GM23338 (cell line): ENCODE measurements around the gene SPOPL. TPM values are rescaled to one million over a fixed set of nuclear protein-coding genes. Genes with fewer than 3 reads are reported as not detected.

ENCODE experiments used
- ATAC-seq: fragments of 200-7000 bp; cut with Tn5 transposase; 3 replicates; pipeline ENCODE4 v1.9.1; 2020
- DNase-seq: peaks from one replicate; pipeline ENCODE4 v3.0.0-alpha.2; 2015; ENCODE audit warnings: low spot score
- H2AFZ ChIP-seq: fragments of 200-600 bp; sonication (generic); 2 replicates; pipeline ENCODE4 v1.8.0; 2016; ENCODE audit warnings: antibody characterized with exemption, mild to moderate bottlenecking, moderate library complexity
- H3F3A ChIP-seq: fragments of 200-600 bp; sonication (generic); replicated peaks from 2 replicates; pipeline ENCODE4 v1.8.0; 2017; ENCODE audit warnings: antibody characterized with exemption, mixed run types, low read depth
- H3K27ac ChIP-seq: fragments of 200-600 bp; sonication (generic); 2 replicates; pipeline ENCODE4 v1.6.1; 2016; ENCODE audit warnings: low read depth
- H3K27me3 ChIP-seq: fragments of 200-600 bp; sonication (generic); 2 replicates; pipeline ENCODE4 v1.8.0; 2016; ENCODE audit warnings: mild to moderate bottlenecking, mixed run types, moderate library complexity; ENCODE audit not compliant: insufficient read depth
- H3K36me3 ChIP-seq: fragments of 200-600 bp; sonication (generic); 2 replicates; pipeline ENCODE4 v1.8.0; 2016; ENCODE audit warnings: mild to moderate bottlenecking; ENCODE audit not compliant: insufficient read depth
- H3K4me1 ChIP-seq: fragments of 200-600 bp; sonication (generic); 2 replicates; pipeline ENCODE4 v1.8.0; 2016; ENCODE audit warnings: mild to moderate bottlenecking, moderate library complexity; ENCODE audit not compliant: insufficient read depth
- H3K4me2 ChIP-seq: fragments of 200-600 bp; sonication (generic); 2 replicates; pipeline ENCODE4 v1.7.1; 2017; ENCODE audit warnings: mixed run types
- H3K4me3 ChIP-seq: fragments of 200-600 bp; sonication (generic); 2 replicates; pipeline ENCODE4 v1.6.1; 2016; ENCODE audit warnings: mixed run types
- H3K79me2 ChIP-seq: fragments of 200-600 bp; sonication (generic); replicated peaks from 2 replicates; pipeline ENCODE4 v1.8.0; 2017; ENCODE audit warnings: mild to moderate bottlenecking; ENCODE audit not compliant: insufficient read depth
- H3K9me2 ChIP-seq: fragments of 200-600 bp; sonication (generic); 2 replicates; pipeline ENCODE4 v1.8.0; 2017; ENCODE audit not compliant: insufficient read depth
- H4K20me1 ChIP-seq: fragments of 200-600 bp; sonication (generic); replicated peaks from 2 replicates; pipeline ENCODE4 v1.8.0; 2017; ENCODE audit warnings: mild to moderate bottlenecking; ENCODE audit not compliant: insufficient read depth
- H3K27ac Mint-ChIP-seq: 2 replicates; pipeline ENCODE4 v1.8.0; 2020; ENCODE audit warnings: inconsistent platforms, mild to moderate bottlenecking, moderate library complexity, mixed read lengths
- H3K27me3 Mint-ChIP-seq: 3 replicates; pipeline ENCODE4 v1.8.0; 2022; ENCODE audit warnings: low read depth, mild to moderate bottlenecking, moderate library complexity, mixed read lengths, inconsistent platforms; ENCODE audit not compliant: insufficient read depth, poor library complexity
- H3K36me3 Mint-ChIP-seq: 3 replicates; pipeline ENCODE4 v1.8.0; 2021; ENCODE audit warnings: low read depth, mild to moderate bottlenecking, inconsistent platforms, moderate library complexity, mixed read lengths
- H3K4me1 Mint-ChIP-seq: 3 replicates; pipeline ENCODE4 v1.8.0; 2020; ENCODE audit warnings: mild to moderate bottlenecking, inconsistent platforms, mixed read lengths
- H3K4me3 Mint-ChIP-seq: 3 replicates; pipeline ENCODE4 v1.8.0; 2021; ENCODE audit warnings: moderate library complexity, mild to moderate bottlenecking, inconsistent platforms, mixed read lengths
- H3K9me3 Mint-ChIP-seq: 3 replicates; pipeline ENCODE4 v1.8.0; 2020; ENCODE audit warnings: moderate library complexity, mild to moderate bottlenecking, inconsistent platforms, mixed read lengths
- NANOG ChIP-seq: IDR thresholded peaks from 2 replicates; pipeline ENCODE4 v1.6.1; 2016; ENCODE audit warnings: antibody characterized with exemption, borderline replicate concordance
- REST ChIP-seq: IDR thresholded peaks from one replicate; pipeline ENCODE4 v1.6.1; 2018; ENCODE audit warnings: antibody characterized with exemption; ENCODE audit not compliant: unreplicated experiment
- ZNF331 ChIP-seq: fragments of 250-450 bp; sonication (Bioruptor Pico); IDR thresholded peaks from 2 replicates; pipeline ENCODE4 v1.5.0; 2020; ENCODE audit warnings: low read depth, mild to moderate bottlenecking, moderate library complexity
- polyA plus RNA-seq: library from polyadenylated mRNA; unstranded; fragments of >200 nt; fragmentation: Nextera tagmentation; extraction: Ambion mirVana; gene quantifications from 2 replicates; pipeline ENCODE4 v1.2.1, GENCODE V29; 2016
- total RNA-seq: library from RNA; depleted of rRNA; stranded (reverse); fragments of >200 nt; shearing (Covaris generic); gene quantifications from 2 replicates; pipeline ENCODE4 v1.2.3, GENCODE V29; 2014
- TF ChIP-seq, protein P1 (sequence below): fragments of 250-450 bp; sonication (Bioruptor Pico); IDR thresholded peaks from 2 replicates; pipeline ENCODE4 v1.5.0; 2020; ENCODE audit warnings: mild to moderate bottlenecking, moderate library complexity
- TF ChIP-seq, protein P2 (sequence below): IDR thresholded peaks from 2 replicates; pipeline ENCODE4 v1.6.1; 2016; ENCODE audit warnings: antibody characterized with exemption

Gene SPOPL
- total and polyA plus RNA-seq, 2 experiments from 2014 or later: 4.5 to 15.4 TPM

DNA sequence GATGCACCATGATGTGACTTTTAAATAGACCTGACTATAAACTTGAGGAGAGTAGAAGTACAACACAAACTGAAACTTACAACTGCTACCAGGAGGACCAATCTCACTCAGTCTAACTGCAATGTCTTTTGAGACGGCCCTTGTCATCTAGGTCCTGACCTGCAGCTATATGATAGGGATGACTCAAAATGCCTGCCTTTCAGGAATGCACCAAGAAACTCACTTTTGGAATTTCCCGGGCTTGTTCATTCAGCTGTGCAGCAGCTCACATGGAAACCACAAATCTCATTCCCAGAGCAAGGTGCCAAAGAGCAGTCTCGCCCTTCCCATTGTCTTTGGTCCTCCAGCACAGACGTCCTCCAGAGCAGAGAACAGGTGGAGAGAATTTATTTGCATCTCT lies 113.7 kb downstream of the SPOPL start (continued):
- TF ChIP-seq, protein P1, sequence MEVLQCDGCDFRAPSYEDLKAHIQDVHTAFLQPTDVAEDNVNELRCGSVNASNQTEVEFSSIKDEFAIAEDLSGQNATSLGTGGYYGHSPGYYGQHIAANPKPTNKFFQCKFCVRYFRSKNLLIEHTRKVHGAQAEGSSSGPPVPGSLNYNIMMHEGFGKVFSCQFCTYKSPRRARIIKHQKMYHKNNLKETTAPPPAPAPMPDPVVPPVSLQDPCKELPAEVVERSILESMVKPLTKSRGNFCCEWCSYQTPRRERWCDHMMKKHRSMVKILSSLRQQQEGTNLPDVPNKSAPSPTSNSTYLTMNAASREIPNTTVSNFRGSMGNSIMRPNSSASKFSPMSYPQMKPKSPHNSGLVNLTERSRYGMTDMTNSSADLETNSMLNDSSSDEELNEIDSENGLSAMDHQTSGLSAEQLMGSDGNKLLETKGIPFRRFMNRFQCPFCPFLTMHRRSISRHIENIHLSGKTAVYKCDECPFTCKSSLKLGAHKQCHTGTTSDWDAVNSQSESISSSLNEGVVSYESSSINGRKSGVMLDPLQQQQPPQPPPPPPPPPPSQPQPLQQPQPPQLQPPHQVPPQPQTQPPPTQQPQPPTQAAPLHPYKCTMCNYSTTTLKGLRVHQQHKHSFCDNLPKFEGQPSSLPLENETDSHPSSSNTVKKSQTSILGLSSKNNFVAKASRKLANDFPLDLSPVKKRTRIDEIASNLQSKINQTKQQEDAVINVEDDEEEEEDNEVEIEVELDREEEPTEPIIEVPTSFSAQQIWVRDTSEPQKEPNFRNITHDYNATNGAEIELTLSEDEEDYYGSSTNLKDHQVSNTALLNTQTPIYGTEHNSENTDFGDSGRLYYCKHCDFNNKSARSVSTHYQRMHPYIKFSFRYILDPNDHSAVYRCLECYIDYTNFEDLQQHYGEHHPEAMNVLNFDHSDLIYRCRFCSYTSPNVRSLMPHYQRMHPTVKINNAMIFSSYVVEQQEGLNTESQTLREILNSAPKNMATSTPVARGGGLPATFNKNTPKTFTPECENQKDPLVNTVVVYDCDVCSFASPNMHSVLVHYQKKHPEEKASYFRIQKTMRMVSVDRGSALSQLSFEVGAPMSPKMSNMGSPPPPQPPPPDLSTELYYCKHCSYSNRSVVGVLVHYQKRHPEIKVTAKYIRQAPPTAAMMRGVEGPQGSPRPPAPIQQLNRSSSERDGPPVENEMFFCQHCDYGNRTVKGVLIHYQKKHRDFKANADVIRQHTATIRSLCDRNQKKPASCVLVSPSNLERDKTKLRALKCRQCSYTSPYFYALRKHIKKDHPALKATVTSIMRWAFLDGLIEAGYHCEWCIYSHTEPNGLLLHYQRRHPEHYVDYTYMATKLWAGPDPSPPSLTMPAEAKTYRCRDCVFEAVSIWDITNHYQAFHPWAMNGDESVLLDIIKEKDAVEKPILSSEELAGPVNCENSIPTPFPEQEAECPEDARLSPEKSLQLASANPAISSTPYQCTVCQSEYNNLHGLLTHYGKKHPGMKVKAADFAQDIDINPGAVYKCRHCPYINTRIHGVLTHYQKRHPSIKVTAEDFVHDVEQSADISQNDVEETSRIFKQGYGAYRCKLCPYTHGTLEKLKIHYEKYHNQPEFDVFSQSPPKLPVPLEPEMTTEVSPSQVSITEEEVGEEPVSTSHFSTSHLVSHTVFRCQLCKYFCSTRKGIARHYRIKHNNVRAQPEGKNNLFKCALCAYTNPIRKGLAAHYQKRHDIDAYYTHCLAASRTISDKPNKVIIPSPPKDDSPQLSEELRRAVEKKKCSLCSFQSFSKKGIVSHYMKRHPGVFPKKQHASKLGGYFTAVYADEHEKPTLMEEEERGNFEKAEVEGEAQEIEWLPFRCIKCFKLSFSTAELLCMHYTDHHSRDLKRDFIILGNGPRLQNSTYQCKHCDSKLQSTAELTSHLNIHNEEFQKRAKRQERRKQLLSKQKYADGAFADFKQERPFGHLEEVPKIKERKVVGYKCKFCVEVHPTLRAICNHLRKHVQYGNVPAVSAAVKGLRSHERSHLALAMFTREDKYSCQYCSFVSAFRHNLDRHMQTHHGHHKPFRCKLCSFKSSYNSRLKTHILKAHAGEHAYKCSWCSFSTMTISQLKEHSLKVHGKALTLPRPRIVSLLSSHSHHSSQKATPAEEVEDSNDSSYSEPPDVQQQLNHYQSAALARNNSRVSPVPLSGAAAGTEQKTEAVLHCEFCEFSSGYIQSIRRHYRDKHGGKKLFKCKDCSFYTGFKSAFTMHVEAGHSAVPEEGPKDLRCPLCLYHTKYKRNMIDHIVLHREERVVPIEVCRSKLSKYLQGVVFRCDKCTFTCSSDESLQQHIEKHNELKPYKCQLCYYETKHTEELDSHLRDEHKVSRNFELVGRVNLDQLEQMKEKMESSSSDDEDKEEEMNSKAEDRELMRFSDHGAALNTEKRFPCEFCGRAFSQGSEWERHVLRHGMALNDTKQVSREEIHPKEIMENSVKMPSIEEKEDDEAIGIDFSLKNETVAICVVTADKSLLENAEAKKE (CRISPR knock-in tag): no peak
- TF ChIP-seq, protein P2, sequence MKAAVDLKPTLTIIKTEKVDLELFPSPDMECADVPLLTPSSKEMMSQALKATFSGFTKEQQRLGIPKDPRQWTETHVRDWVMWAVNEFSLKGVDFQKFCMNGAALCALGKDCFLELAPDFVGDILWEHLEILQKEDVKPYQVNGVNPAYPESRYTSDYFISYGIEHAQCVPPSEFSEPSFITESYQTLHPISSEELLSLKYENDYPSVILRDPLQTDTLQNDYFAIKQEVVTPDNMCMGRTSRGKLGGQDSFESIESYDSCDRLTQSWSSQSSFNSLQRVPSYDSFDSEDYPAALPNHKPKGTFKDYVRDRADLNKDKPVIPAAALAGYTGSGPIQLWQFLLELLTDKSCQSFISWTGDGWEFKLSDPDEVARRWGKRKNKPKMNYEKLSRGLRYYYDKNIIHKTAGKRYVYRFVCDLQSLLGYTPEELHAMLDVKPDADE: no peak
- no peak for TF ChIP-seq ZNF331 (CRISPR knock-in tag)
- no peak for TF ChIP-seq NANOG

- Histone ChIP-seq H3K79me2 (no peaks in the 10 kb centered on the region), H4K20me1 (no peaks in the 10 kb centered on the region), H3K4me2 (no peak overlapping the region), H3K27ac (no peak overlapping the region), H3F3A (no peaks in the 10 kb centered on the region), H2AFZ (no peak overlapping the region), H3K9me2 (peaks cover 3% of the 10 kb centered on the region; the same call in 1 of the 2 replicates), H3K36me3 (no peaks in the 10 kb centered on the region), H3K4me3 (no peak overlapping the region), H3K27me3 (no peaks in the 10 kb centered on the region), H3K4me1 (no peaks in the 10 kb centered on the region)
- TF ChIP-seq, protein P2: no peak
- TF ChIP-seq REST: no peak
- H3K36me3 Mint-ChIP-seq: no peaks in the 10 kb centered on the region
- H3K4me1 Mint-ChIP-seq: no peaks in the 10 kb centered on the region
- H3K9me3 Mint-ChIP-seq: no peaks in the 10 kb centered on the region
- no peak for DNase-seq
- H3K27me3 Mint-ChIP-seq: no peaks in the 10 kb centered on the region
- H3K27ac Mint-ChIP-seq: no peak overlapping the region
- no peak for ATAC-seq
- no peak overlapping the region for H3K4me3 Mint-ChIP-seq
Observed at GRCh38 chr2:138617026-138617425, 115.5 kb downstream of the SPOPL start.
